Measurements from ENCODE around the gene TANK.
"Not testable (repeated sequence)": the region's sequence is repeated elsewhere in the genome, so short reads cannot be mapped to it uniquely, and the experiment has no call there.

Gene TANK

DNA sequence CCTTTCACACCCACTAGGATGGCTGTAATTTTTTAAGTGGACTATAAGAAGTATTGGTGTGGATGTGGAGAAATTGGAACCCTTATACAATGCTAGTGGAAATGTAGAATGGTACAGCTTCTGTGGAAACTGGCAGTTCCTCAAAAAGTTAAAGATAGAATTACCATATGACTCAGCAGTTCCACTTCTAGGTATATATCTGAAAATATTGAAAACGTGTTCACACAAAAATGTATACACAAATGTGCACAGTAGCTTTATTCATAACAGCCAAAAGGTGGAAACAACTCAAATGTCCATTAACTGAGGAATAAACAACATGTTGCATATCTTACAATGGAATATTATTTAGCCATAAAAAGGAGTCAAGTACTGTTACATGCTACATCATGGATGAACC is 17.7 kb downstream of the TANK start:
- DNase-seq (ENCODE audit: low read depth): no peak
- no peak overlapping the region for H3K4me3 ChIP-seq (ENCODE audit: low read depth, low read length)
- TF ChIP-seq, protein P1, sequence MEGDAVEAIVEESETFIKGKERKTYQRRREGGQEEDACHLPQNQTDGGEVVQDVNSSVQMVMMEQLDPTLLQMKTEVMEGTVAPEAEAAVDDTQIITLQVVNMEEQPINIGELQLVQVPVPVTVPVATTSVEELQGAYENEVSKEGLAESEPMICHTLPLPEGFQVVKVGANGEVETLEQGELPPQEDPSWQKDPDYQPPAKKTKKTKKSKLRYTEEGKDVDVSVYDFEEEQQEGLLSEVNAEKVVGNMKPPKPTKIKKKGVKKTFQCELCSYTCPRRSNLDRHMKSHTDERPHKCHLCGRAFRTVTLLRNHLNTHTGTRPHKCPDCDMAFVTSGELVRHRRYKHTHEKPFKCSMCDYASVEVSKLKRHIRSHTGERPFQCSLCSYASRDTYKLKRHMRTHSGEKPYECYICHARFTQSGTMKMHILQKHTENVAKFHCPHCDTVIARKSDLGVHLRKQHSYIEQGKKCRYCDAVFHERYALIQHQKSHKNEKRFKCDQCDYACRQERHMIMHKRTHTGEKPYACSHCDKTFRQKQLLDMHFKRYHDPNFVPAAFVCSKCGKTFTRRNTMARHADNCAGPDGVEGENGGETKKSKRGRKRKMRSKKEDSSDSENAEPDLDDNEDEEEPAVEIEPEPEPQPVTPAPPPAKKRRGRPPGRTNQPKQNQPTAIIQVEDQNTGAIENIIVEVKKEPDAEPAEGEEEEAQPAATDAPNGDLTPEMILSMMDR (conservative IDR thresholded peaks at IDR 0.05; ENCODE audit: low read depth, low read length): no peak

DNA sequence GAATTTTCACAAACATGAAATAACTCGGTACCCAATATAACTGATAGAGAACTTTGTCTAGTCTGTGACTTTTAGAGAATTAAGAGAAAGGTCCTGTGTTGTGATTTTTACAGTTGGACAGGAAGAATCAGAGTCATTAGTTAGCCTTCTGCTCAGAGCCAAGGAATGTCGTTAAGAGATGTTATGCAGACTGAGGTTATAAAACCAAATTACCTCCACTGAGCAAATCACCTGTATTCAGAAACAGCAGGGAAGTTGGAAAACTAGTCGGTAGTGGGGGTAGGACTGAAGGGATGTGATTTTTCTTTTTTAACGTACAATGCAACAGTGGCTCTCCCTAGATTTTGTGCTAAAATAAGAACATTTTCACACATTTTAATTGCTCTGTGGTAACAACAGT is 18.5 kb downstream of the TANK start:
- TF ChIP-seq, protein P1 (conservative IDR thresholded peaks at IDR 0.05; ENCODE audit: low read depth, low read length): no peak
- DNase-seq (ENCODE audit: low read depth): no peak
- no peak overlapping the region for H3K4me3 ChIP-seq (ENCODE audit: low read depth, low read length)

DNA sequence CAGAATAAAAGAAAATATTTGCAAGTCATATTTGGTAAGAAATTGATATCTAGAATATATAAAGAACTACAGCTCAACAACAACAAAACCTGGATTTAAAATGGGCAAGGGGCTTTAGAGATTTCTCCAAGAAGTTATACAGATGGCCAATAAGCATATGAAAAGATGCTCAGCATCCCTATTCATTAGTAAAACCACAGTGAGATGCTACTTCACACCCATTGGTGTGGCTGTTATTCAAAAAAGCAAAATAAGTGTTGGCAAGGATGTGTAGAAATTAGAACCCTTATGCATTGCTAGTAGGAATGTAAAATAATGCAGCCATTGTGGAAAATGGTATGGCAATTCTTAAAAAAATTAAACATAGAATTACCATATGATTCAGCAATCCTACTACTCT is 29.8 kb downstream of the TANK start:
- H3K4me3 ChIP-seq (ENCODE audit: low read depth, low read length): no peak overlapping the region
- no peak for DNase-seq (ENCODE audit: low read depth)
- TF ChIP-seq, protein P1 (conservative IDR thresholded peaks at IDR 0.05; ENCODE audit: low read depth, low read length): no peak

DNA sequence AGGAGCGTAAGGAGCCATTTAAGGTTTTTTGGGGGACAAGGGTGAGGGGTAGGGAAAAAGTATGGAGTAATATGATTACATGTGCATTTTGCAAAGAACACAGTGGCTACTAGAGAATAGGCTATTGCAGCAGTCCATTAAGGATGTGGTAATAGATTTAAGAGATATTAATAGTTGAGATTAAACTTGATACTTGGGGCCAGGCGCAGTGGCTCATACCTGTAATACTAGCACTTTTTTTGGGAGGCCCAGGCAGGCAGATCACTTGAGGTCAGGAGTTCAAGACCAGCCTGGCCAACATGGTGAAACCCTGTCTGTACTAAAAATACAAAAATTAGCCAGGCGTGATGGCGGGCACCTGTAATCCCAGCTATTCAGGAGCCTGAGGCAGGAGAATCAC is 35.4 kb downstream of the TANK start:
- not testable (repeated sequence) for H3K4me3 ChIP-seq (ENCODE audit: low read depth, low read length); DNase-seq (ENCODE audit: low read depth)

DNA sequence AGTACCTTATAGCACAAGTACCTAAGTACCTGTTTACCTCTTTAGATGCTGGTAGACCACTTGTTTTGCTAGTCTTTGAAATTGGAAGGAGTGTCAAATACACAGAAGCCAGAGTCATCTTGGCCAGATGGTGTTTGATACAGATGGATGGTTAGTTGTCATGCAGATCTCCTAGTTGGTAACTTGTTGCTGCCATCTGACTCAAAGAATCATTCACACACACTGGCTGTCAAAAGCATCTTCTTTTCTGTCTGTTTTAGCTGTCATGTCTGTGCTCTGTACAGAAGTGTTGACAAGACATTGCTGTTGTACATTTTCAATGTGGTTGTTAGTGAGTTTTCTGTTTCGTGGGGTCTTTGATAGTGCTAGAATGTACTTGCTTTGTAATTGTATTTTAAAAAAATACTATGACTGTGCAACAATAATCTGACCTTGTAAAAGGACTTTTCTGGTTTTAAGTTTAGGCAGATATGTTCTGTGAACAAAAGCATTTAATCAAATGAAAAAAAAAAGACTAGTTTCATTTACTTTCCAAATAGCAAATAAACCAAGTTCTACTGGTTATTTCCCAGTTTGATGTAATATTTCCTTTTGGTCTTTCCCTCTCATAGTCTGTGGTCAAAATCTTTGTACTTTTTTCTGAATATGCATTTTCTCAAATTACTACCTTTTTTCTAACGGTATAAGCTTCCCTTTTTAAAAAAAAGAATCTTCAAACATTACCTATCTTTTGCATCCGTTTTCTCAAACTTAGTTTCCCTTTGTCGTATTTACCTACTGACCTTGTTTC is 39.9 kb downstream of the TANK start:
- H3K4me3 ChIP-seq (ENCODE audit: low read depth, low read length): no peak overlapping the region
- no peak for DNase-seq (ENCODE audit: low read depth)
- TF ChIP-seq, protein P1 (conservative IDR thresholded peaks at IDR 0.05; ENCODE audit: low read depth, low read length): no peak

DNA sequence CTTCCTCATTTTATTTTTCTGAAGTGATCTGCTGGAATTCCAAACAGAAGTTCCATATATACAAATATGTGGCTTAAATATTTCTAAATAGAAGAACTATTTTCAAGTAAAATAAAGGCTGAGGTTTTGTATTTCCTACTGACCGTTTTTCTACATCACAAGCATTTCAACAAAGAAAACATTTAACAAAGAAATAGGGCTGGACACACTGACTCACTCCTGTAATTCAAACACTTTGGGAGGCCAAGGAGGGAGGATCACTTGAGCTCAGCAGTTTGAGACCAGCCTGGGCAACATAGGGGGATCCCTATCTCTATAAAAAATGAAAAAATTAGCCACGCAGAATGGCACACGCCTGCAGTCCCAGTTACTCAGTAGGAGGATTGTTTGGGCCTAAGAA is 44.6 kb downstream of the TANK start:
- peak; percentile 12 for DNase-seq (ENCODE audit: low read depth)
- TF ChIP-seq, protein P1 (conservative IDR thresholded peaks at IDR 0.05; ENCODE audit: low read depth, low read length): no peak
- no peak overlapping the region for H3K4me3 ChIP-seq (ENCODE audit: low read depth, low read length)

DNA sequence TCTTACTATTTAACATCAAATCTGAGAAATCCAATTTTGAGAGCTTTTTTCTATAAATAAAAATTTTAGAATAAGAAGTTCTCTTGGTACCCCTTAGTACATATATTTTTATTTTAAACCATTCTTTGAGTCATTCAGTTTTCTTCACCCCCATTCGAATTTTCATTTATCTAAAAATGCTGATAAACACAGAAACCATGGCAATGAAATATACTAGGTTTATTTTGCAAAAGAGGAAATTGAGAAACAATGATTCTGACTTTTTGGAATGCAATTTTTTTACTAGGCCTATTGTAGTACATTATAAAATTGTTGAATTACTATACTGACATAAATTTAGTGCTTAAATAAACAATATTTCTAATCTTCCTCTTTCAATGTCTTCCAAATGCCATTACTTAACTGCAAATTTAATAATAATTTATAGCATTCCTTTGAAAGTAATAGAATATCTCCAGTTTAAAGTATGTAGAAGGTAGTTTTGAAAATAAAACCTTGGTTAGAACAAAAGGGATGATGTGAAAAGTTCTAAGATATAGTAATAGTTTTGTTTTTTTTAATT is 46.3 kb downstream of the TANK start:
- TF ChIP-seq, protein P1 (conservative IDR thresholded peaks at IDR 0.05; ENCODE audit: low read depth, low read length): no peak
- DNase-seq (ENCODE audit: low read depth): peak; percentile 49
- H3K4me3 ChIP-seq (ENCODE audit: low read depth, low read length): no peak overlapping the region
